ENCODE measurements around the gene AHSA1.

Gene AHSA1

DNA sequence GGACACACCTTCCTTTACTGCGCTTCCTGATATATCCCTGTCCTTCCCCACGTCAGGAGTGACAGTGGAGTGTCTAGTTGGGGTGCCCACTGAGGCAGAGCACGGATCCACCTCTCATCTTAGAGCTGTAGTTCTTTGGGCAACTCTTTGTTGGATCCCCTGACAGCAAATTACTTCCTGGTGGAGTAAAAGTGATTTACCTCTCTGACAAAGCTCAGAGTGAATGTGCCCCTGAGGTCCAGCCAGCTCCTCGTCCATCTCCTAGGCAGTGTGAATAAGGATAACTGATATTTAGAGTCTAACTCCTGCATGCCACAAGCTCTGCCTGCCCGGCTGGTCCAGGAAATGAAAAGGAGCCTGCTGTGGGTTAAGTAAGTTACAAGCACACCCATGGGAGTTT, 16.0 kb downstream of the AHSA1 start:
- no peak for DNase-seq (ENCODE audit: low read depth in 2 of 2)

DNA sequence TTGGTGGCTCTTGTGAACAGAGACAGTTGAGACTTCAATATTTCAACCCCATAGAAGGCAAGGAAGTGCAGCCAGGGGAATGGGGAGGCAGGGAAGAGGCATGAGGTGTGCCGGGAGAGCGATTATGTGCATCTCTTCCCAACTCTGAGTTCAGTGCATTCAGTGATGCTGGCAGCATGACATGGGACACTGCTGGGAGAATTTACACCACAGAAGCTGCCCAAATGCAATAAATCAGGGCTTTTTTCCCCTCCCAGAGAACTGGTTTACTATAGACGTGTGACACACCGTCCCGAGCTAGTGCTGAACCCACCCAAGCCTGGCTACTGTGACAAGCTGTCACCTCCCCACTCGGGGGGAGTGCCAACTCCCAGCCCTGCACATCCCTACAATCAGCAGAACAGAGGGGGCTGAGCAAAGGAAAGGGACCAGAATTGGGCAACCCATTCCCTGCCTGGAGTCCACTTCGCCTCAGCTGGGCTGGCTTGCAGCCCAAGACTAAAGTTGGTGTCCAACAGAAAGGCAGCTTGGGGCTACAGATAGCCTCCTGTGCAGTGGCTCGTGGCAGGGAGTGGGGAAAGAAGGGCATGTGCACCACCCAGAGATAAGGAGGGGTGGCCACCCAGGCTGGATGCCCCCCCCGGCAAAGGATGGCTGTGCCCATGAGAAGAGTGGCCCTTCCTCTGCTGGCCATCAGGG, 16.7 kb downstream of the AHSA1 start:
- no peak for DNase-seq (ENCODE audit: low read depth in 2 of 2)

GRCh38 chr14:77475432-77476115, 17.7 kb downstream of the AHSA1 start:
- no peak for DNase-seq (ENCODE audit: low read depth in 2 of 2)

DNA sequence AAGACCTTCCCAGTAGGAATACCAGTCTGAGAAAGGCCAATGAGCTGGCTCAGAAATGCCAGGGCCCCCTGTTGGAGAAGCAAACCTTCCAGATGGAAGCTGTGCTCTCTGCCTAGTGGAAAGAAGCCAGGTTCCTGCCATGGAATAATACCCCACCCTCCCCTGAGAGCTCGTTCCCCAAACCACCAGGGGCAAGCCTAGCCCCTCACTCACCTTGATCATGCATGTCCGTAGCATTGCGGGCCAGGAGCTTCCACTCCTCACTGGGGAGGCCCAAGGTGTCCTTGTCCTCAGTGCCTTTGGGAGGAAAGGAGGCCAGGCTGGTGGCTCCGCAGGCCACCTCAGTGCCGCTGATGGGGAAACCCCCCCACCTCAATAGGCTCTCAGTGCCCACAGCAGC, 20.1 kb downstream of the AHSA1 start:
- no peak for DNase-seq (ENCODE audit: low read depth in 2 of 2)

DNA sequence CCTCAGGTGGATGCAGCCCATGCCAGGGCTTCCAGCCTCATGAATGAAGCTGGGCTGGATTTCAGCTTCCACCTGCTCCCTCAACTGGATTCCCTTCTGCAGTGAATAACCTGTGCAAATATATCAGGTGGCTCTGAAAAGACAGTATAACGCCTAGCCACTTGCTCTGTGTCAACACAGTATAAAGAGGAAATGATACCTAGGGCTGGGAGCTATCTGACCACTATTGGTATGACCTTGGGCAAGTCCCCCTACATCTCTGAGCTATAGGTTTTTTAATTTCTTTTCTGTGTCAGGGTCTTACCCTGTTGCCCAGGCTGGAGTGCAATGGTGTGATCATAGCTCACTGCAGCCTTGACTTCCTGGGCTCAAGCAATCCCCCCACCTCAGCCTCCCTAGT, 20.9 kb downstream of the AHSA1 start:
- DNase-seq (ENCODE audit: low read depth in 2 of 2) = no peak

DNA sequence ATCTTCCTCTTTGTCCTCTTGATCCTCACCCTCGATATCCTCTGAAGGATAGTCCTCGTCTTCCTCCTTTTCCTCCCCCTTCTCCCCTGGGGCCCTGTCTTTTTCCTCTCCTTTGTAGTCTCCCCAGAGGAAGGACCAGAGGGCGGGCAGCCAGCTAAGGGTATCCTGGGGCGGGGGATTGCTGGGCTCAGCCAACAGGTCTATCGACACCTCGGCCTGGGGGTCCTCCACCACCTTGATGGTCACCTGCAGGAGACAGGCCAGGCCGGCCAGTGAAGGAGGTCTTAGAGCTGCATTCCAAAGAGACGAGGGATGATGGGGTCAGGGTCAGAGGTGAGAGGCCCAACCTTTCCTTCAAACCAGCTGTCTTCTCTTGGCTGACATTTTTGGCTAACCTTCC, 24.5 kb downstream of the AHSA1 start:
- no peak for DNase-seq (ENCODE audit: low read depth in 2 of 2)

GRCh38 chr14:77485256-77485655, 27.4 kb downstream of the AHSA1 start:
- no peak for DNase-seq (ENCODE audit: low read depth in 2 of 2)

- DNase-seq (ENCODE audit: low read depth in 2 of 2) = no peak
These were observed 28.2 kb downstream of the AHSA1 start for GRCh38 chr14:77485901-77486678.

GRCh38 chr14:77488558-77488957, 30.7 kb downstream of the AHSA1 start:
- no peak for DNase-seq (ENCODE audit: low read depth in 2 of 2)

- DNase-seq (ENCODE audit: low read depth in 2 of 2) = no peak
These were observed 31.1 kb downstream of the AHSA1 start for GRCh38 chr14:77489041-77489440.

DNA sequence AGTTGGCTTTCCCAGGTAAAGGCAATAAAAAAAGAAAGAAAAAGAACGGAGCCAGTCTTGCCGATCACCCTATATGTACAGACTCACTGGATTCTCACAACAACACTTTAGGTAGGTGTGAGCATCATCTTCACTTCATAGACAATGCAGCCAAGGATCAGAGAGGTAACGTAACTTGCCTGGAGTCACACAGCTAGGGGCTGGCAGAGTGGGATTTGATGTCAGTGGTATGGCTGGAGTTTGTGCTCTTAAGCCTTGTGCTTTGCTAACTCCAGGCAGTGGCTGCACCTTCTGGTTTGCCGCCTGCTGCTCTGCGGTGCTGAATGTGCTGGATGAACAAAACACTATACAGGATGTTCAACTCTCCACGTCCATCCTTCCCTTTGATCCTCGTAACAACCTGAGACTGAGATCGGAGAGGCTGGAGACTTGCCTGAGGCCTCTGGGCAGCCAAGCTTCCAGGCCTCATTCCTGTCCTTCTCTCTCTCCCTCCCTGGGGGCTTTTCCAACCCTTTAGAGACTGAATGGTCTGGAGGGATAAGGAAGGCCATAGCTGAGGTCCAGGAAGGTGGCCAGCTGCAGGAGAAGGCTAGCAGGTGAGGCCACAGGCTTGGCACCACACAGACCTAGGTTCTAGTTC, 32.6 kb downstream of the AHSA1 start:
- no peak for DNase-seq (ENCODE audit: low read depth in 2 of 2)

DNA sequence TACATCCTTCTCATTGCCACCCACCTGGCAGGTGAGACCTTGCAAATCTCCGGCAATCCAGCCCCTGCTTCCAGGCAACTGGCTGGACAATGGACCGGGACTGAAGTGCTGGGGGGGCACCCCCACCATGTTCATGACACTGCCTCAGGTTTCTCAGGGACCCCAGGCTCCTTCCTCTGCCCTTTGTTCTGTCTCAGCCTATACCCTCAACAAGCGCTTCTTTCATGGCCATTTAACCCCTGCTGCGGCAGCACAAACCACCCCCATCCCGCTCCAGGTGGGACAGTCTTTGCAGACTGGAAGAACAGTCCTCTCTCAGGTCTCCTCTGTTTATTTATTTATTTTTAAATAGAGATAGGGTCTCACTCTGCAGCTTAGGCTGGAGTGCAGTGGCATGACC, 33.2 kb downstream of the AHSA1 start:
- no peak for DNase-seq (ENCODE audit: low read depth in 2 of 2)

DNA sequence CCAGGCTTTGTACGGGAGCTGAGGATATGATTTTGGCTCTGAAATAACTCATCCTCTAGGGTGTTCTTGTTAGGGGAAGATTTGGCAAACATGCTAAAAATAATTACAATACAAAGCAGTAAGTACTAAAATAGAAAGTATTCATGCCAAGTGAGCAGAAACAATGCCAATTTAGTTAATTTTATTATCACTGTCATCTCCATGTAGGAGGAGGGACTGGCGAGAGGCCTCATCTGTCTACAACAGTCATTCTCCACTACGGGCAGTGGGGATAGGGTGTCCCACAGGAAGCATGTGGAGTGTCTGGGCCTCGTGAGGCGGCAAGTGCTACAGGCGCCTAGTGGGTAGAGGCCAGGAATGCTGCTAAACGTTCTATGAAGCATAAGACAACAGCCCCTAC, 37.4 kb downstream of the AHSA1 start:
- DNase-seq (ENCODE audit: low read depth in 2 of 2) = no peak

- peak; percentile 4 to 41 for DNase-seq (ENCODE audit: low read depth in 2 of 2)
These were observed 40.5 kb downstream of the AHSA1 start, which contains the start of gene ISM2 for GRCh38 chr14:77498120-77498979. TSS of gene ISM2 (minus strand) at chr14:77498816. CDS start at chr14:77498793, 23 bp downstream.

DNA sequence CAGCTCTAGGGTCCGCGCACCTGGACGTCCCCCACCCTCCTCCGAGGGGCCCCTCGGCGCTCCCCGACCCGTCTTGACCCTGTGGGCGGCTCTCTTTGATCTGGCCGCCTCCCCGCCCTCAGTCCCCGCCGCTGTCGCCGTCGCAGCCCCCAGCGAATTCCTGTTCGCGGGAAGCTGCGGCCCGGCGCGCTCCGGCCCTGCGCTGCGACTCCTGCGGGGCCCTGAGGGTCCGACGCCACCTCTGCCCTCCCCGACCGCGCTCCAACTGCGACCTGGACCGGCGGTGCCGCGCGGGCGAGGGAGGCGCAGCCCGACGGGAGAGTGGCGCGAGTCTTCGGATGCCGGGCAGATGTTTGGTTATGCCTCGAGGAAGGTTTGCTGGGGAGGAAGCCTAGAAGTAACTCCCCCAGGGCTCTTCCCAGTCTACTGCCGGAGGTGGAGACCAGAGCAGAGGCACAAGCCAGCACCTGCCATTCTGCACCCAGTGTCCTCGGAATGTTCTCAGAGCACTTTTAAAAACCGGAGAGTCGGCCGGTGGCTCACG, 41.2 kb downstream of the AHSA1 start:
- no peak for DNase-seq (ENCODE audit: low read depth in 2 of 2)

DNA sequence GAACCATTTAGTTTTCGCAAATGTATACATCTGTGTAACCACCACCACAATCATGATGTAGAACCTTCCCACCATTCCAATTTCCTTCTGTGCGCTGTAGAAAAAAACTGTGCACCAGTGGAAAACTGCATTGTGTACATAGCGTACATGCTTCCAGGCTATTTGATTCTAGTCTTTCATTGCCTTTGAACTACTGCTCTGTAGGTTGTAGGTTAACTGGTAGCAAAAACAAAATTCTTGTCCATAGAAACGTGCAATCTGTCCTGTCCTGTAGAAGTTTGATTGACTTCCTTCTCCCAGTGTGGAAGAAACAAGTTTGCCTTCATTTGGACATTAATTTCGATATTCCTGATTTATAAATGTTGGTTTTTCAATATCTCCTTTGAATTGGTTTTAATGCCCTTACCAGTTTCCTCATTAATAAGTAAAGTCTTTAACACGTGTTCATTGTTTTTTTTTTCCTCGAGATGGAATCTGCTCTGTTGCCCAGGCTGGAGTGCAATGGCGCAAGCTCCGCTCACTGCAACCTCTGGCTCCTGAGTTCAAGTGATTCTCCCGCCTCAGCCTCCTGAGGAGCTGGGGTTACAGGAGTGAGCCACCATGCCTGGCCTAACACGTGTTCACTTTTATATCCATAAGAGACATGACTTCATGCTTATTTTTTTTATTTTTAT, 44.4 kb downstream of the AHSA1 start:
- no peak for DNase-seq (ENCODE audit: low read depth in 2 of 2)

GRCh38 chr14:77503138-77503537, 45.2 kb downstream of the AHSA1 start:
- DNase-seq (ENCODE audit: low read depth in 2 of 2) = no peak

- no peak for DNase-seq (ENCODE audit: low read depth in 2 of 2)
These were observed 47.1 kb downstream of the AHSA1 start for GRCh38 chr14:77505031-77505430.

DNA sequence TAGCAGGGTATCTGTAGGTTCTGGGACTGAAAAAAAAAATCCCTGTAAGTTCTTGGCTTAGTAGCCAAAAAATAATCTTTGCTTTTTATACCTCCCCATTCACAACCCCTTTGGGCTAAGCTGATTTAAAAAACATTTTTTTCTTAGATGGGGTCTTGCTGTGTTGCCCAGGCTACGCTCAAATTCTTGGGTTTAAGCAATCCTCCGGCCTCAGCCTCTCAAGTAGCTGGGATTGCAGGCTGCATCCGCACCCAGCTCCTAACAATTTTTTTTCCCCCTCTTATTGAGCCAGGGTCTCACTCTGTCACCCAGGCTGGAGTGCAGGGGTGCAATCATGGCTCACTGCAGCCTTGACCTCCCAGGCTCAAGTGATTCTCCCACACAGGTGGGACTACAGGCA, 49.9 kb downstream of the AHSA1 start:
- no peak for DNase-seq (ENCODE audit: low read depth in 2 of 2)

- DNase-seq (ENCODE audit: low read depth in 2 of 2) = no peak
These were observed 50.4 kb downstream of the AHSA1 start for GRCh38 chr14:77508249-77508648.
